ENCODE data around the gene SRGAP1. TPM values are rescaled to one million over a fixed set of nuclear protein-coding genes. Genes with fewer than 3 reads are reported as not detected.

Gene SRGAP1
- total RNA-seq, 1 experiment from 2014 or later = 0.10 TPM

DNA sequence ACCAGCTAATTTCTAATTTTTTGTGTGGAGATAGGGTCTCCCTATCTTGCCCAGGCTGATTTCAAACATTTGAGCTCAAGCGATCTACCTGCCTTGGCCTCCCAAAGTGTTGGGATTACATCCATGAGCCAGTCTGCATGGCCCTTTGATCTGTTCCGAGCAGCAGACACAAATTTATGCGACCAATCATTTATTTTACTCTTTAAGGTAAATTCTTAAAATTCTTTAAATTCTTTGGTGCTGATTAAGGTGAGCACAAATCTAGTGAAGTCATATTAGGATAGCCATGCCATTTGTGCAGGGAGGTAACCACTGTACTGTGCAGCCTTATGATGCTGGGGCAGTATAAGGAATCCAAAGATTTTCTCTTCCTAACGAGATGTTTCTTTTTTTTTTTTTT is 135.7 kb downstream of the SRGAP1 start:
- in situ Hi-C loops (cut with HindIII; ENCODE audit: low sequenced_read_pairs) = no loop called here
- DNase-seq (ENCODE audit: low spot score) = no peak

DNA sequence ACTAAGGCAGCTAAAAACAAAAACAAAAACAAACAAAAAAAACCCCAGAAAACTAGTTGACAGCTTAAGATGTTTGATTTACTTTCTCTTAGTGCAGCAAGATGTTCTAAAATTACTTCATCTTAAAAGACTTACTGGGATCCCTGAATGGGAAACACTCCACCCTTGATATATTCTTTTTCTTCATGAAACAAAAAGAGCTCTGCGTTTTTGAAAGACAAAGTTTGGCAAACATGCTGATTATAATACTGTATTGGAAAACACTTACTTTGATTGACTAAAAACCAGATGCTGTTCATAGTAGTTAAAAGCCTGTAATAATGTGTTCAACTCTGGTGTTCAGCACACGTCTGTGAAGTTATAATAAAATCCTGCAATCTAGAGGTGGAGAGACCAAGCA is 136.8 kb downstream of the SRGAP1 start:
- no peak for DNase-seq (ENCODE audit: low spot score)
- in situ Hi-C loops (cut with HindIII; ENCODE audit: low sequenced_read_pairs) = no loop called here

DNA sequence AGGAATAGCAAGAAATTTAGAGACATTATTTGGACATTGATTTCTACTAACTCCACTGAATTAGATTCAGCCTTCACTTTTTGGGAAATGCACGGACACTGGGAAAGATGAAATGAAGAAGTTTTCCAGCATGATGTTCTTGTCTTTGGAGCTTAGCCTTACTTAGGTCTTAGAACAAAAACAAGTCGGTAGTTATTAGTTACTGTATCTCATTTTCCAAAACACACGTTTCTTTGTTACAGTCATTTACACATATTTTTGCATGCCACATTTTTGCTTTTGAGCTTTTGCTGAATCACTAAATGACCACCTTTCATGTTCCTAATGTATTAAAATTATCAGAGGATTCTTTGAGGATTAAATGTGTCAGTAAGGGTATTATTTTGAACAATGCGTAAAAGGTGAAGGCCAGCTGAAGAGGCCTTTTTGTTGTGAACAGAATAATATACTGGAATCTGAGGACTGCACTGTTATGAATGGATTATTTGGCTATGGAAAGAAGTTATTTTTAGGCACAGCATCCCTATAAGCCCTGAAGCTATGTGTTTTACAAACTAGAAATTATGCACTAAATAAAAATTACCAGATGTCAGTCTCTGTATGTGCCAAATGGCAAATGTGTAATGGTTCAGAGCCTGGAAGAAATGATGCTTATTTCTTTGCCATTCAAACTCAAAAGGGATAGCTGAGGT is 138.2 kb downstream of the SRGAP1 start:
- in situ Hi-C loops (cut with HindIII; ENCODE audit: low sequenced_read_pairs) = no loop called here
- no peak for DNase-seq (ENCODE audit: low spot score)

DNA sequence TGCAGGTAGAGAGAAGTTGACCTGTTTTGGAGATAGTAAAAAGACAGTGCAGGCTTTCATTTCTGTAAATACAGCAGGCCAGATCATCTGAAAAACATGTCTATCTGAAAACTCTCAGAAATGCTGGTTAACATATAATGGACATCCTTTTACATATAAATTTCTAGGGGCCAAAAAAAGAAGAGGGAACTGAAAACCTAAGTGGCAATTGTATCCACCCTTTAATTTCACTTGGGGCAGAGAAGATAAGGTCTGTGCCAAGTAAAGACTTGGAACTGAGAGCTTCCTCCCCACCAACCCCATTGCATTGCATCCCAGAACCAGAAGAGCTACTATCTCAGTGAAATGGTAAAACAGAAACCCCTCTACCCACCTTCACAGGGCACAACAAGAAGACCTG is 141.0 kb downstream of the SRGAP1 start:
- in situ Hi-C loops (cut with HindIII; ENCODE audit: low sequenced_read_pairs) = no loop called here
- DNase-seq (ENCODE audit: low spot score) = no peak

DNA sequence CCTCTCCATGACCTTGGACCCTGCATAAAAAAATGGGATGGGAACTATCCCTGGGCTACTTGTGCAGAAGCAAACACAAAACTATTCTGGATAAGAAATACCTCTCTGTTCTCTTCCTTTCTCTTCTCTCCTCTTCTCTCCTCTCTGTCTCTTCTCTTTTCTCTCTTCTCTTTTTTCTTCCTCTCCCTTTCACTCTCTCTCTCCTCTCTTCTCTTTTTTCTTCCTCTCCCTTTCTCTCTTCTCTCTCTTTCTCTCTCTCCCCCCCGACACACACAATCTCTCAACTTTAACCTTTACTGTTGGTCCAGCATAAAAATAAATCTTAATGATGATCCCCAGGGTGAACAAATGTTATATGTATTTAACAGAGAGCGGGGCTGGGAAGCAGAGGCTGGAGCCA is 141.4 kb downstream of the SRGAP1 start:
- no peak for DNase-seq (ENCODE audit: low spot score)
- in situ Hi-C loops (cut with HindIII; ENCODE audit: low sequenced_read_pairs) = no loop called here

DNA sequence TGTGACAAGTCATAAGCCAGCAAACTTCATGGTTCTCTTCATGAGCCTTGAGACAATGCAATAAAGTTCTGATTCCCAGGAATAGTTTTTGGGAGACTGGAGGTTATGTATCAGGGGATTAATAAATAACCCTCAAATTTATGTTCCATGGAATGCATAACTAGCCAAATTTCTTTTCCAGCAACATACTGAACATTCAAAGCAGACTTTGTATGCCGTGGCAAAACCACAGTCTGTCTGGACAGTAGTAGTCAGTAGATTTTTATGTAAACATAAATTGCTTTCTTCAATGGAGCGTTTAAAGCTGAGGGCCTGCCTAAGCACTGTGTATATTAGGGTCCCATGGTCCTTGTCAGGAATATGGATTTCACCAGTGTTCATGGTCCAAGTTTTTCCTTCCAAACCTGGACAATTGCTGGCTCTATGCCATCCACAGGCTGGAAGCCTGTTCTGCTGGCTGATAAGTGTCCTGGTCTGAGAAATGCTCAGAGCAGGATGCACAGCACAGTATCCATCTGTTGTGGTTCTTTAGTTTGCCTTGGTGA is 144.9 kb downstream of the SRGAP1 start:
- peak; percentile 55 for DNase-seq (ENCODE audit: low spot score)
- in situ Hi-C loops (cut with HindIII; ENCODE audit: low sequenced_read_pairs) = no loop called here

DNA sequence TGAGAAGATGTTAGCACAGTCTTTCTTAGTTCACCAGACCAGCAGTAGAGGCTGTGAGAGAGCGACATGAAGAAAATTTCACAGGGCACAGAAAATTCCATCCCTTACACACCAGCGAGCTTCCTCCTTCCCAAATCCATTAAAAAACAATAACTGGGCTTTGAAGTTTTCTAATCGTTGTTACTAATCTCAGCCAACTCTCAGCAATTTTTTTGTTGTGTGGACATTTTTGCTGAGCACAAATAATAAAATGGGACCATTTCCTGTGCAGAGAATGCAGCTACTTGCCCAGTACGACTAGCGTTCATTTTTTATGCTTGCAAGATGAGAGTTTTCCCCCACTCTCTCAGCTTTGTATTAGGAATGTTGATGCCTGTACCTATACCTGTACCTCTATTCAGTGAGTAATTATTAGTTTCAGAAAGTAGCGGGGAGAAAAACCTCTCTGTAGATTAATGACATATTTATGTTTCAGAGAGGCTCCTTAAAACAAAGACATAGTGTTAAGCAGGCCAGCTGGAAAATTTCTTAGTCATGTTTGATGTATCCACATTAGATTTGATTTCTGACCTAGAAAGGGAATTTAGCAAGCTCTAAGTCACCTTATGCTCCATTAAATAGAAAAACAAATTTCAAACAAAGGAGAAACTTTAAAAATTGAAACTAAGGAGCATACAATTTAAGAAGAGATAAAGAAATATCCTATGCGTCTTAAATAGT is 146.5 kb downstream of the SRGAP1 start:
- DNase-seq (ENCODE audit: low spot score) = no peak
- in situ Hi-C loops (cut with HindIII; ENCODE audit: low sequenced_read_pairs) = no loop called here

DNA sequence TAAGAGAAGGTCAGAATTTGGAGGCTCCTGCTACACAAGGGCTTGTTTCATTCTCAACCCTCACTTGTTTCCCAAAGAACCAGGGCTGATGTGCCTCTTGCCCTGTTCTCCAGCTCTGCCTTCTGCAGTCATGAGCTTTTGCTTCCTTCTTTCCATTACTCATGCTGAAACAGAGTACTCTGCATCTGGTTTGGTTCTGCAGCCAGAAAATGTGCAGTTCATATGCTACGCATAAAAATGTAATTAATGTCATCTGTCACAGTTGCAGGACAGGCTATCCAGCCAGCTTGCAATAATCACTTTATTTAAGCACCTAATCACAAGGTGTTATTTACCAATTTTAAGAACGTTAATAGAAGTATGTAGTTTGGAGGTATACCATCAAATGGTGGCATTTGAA is 150.2 kb downstream of the SRGAP1 start:
- in situ Hi-C loops (cut with HindIII; ENCODE audit: low sequenced_read_pairs) = no loop called here
- DNase-seq (ENCODE audit: low spot score) = no peak

DNA sequence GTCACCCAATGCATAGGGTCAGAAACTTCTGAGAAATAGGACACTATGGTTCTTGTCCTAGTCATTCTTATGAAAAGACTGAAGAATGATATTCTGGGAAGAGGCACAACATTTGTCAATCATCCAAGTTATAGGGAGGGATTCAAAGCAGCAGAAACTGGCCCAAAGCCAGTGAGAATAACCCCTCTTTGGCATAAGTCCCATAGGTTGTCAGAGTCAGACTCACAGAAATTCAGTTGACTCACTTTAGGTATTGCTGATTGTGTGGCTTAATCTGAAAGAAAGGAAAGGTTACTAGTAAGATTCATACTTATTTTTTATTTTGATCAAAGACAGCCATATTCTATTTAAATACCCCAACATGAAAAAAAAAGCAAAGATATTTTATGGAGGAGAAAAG is 151.0 kb downstream of the SRGAP1 start:
- in situ Hi-C loops (cut with HindIII; ENCODE audit: low sequenced_read_pairs) = no loop called here
- no peak for DNase-seq (ENCODE audit: low spot score)

DNA sequence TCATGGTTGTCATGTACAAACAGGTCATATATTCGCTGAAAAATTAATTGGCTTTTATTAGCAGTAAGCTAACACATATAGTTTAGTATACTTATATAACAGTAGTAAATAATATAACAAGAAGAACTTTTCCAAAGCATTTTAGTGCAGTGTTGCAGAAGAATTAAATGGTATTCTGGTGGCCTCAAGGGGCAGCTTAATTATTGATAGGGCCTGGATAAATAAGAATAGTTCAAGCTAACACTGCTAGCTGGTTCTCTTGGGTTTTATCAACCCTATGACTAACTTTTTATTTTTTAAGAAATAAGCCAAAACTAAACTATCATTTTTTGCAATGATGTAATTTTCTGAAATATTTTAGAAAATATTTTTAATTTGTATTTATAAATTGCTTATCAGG is 152.1 kb downstream of the SRGAP1 start:
- in situ Hi-C loops (cut with HindIII; ENCODE audit: low sequenced_read_pairs) = no loop called here
- no peak for DNase-seq (ENCODE audit: low spot score)

DNA sequence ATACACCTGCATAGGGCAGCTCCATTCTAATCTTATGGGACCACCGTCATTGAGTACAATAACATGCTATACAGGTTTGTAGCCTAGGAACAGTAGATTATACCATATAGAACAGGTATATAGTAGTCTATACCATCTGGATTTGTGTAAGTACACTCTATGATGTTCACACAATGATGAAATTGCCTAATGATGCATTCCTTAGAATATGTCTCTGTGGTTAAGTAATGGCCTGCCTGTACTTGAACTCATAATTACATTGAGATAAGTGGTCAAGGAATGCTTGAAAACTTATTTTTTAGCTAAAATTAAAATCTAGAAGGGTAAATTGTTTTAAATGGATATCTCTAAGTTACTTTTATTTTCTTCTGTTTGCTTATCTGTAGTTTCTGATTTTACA is 152.7 kb downstream of the SRGAP1 start:
- in situ Hi-C loops (cut with HindIII; ENCODE audit: low sequenced_read_pairs) = no loop called here
- no peak for DNase-seq (ENCODE audit: low spot score)

DNA sequence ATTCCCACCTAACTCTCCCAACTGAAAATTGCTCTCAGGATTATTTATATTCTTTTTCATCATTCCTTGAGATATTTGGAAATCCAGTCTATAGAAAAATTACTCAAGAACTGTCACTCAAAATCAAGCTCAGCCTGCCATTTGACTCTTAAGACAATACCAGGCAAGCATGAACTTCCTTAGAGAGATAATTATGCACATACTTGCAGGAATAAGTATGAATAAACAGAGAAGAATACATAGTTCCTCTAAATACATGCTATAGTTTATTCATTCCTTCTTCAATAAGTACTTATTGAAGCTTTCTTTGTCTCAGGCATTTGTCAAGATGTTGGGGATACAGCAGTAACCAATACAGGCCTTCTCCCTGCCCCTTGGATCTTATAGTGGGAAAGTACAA is 154.1 kb downstream of the SRGAP1 start:
- in situ Hi-C loops (cut with HindIII; ENCODE audit: low sequenced_read_pairs) = no loop called here
- no peak for DNase-seq (ENCODE audit: low spot score)

DNA sequence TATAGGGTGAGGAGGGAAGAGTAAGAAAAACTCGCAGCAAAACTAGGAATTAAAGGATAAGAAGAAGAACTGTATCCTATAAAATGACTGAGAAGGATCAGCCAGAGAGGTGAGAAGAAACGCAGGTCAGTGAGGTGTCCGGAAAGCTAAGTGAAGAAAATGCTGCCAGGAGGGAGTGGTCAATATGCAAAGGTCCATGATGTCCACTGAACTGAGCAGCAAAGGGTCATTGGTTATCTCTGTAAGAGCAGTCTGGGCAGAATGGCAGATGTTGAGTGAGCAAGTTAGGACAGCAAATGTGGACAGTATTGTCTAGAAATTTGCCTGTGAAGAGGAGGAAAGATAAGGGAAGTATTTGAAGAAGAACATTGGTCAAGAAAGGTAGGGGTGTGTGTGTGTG is 155.4 kb downstream of the SRGAP1 start:
- no peak for DNase-seq (ENCODE audit: low spot score)
- in situ Hi-C loops (cut with HindIII; ENCODE audit: low sequenced_read_pairs) = no loop called here

DNA sequence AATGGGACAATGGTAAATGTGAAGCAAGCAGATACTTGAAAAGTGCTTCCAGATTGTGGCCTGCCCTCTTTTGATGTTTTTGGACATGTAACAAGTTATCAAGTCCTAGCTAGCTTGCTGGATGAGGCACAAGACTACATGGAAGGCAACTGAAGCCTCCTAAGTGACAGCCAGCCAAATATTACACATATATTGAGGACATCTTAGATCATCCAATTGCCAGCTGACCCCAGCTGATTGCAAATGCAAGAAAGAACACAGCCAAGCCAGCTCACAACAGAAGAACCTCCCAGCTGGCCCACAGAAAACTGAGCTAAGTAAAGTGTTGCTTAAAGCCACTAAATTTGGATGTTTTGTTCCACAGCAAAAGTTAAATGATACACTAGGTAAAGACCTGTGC is 156.9 kb downstream of the SRGAP1 start:
- DNase-seq (ENCODE audit: low spot score) = no peak
- in situ Hi-C loops (cut with HindIII; ENCODE audit: low sequenced_read_pairs) = no loop called here

DNA sequence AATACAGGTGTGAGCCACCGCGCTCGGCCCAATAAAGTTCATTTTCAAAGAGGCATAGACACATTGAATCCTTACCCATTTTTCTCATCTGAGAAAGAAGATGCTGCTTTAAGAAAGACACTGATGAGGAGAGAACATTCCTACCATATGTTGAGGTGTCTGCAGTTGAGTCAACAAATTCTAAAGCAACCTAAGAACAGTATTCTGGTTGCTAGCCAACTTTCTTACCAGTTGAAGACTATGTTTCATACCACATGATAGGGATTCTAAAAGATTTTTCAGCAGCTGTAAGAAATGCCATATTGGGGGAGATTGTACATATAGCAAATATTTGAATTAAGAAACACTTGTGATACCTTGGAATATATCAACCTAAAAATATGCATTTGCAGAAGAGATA is 160.1 kb downstream of the SRGAP1 start:
- in situ Hi-C loops (cut with HindIII; ENCODE audit: low sequenced_read_pairs) = no loop called here
- no peak for DNase-seq (ENCODE audit: low spot score)

DNA sequence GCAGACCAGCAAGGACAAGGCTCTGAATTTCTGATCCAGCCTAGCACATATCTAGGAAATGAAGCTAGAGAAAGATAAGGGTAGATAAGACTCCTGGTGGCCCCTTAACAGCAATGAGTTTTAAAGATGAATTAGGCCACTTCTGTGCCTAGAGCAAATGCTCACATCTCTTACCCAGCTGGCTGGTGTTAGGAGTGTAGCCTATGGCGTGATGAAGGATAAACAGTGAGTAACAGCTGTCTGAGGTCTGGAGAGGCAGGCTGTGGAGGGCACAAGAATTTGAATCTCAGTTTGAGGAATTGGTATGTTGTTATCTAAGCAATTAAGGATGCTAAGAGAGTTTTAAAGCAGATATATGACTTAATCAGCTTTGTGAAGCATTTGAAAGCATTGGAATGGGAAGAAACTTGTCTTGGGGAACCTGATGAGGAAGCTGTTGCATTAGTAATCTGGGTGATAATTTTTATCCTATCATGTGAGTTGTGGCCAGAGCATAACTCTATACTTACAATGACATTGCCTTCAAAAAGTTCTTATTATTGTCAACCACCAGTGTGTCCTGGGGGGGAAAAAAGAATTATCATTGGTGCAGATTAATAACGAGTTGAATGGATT is 161.8 kb downstream of the SRGAP1 start:
- in situ Hi-C loops (cut with HindIII; ENCODE audit: low sequenced_read_pairs) = no loop called here

DNA sequence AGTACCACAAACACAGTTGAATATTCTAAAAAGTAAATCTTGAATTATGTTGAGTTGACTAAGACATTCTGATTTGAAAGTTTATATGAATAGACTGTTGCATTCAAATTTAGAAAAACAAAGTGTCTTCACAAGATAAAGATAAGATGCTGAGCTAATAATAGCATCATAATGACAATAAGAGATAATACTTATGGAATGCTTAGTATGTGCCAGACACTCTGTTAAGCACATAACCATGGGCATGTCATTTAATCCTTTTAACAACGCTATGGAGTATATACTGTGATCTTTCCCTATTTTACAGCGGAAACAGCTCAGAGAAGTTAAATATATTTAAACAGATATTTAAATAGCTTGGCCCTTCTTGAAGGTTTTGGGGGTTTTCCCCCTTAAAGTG is 163.4 kb downstream of the SRGAP1 start:
- no peak for DNase-seq (ENCODE audit: low spot score)
- in situ Hi-C loops (cut with HindIII; ENCODE audit: low sequenced_read_pairs) = no loop called here

More for the DNA sequence above, 161.8 kb downstream of the SRGAP1 start:
- no peak for DNase-seq (ENCODE audit: low spot score)

DNA sequence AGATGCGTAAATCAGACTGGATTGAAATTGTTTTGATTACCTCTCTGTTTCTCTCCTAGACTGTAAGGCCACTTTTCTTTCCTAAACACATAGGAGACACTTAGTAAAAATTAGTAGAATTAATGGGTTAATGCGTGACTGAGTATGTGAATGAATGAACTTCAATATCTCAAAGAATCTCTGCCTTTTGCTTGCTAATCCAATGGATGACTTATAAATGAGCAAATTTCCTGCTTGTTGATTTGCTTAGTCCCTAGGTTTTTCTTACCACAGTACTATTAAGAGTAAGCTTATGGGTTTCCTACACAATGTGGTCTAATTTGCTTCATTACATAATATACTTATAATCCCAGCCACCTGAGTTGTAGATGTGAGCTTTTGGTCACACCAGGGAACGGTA is 164.1 kb downstream of the SRGAP1 start:
- no peak for DNase-seq (ENCODE audit: low spot score)
- in situ Hi-C loops (cut with HindIII; ENCODE audit: low sequenced_read_pairs) = no loop called here

DNA sequence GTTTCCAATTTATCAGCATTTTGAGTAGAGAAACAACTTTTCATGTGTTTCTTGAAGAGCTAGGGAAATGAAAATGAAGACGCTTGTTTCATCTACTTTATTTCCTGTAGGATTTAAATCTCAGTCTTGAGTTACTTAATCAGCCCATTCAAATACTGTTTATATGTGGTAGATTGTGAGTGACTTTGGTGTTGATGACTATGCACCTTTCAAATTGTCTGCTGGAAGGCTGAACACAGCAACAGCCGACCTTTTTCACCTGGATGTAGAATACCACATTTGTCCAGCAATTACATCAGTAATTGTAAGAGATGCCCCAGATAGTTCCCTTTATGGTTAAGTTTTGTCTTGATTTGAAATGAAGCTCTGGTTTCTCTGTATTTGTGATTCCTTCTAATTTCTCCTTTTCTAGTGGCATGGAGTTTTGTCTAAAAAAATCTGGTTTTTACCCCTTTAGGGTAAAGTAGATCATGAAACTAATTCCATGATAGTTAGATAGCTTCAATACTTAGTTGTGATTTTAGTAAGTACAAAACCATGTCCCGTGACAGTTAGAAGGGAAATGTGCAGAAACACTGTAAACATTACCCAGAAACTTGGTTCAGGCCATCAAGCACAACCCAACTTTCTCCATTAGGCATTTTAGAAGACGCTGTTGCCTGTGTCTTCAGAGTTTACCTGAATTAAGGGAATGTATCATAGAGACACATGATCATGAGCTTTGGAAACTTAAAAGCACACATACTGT is 165.0 kb downstream of the SRGAP1 start:
- in situ Hi-C loops (cut with HindIII; ENCODE audit: low sequenced_read_pairs) = no loop called here
- no peak for DNase-seq (ENCODE audit: low spot score)
